Mammary epithelial cell (primary cell): ENCODE results near the gene TICAM2.

Experiments
- CTCF ChIP-seq, 2 donors: IDR thresholded peaks in 1 of 2; conservative IDR thresholded peaks in 1 of 2; 2 replicates each; pipeline ENCODE4 v1.5.1; 2011 to 2012; ENCODE audit warnings: inconsistent platforms in 2 of 2, low read length in 2 of 2, mild to moderate bottlenecking in 2 of 2, control low read depth in 1 of 2, low read depth in 1 of 2; ENCODE audit not compliant: insufficient read depth in 1 of 2; ENCODE audit errors: extremely low read depth in 1 of 2
- EZH2 ChIP-seq: IDR thresholded peaks from 2 replicates; pipeline ENCODE4 v1.6.1; 2012; ENCODE audit warnings: low read length, inconsistent platforms, borderline replicate concordance

GRCh38 chr5:115649541-115649940, 47.3 kb upstream of the TICAM2 start:
- no peak for TF ChIP-seq CTCF (conservative IDR thresholded peaks at IDR 0.05 in 1 of 2, IDR thresholded peaks at IDR 0.05 in 1 of 2; ENCODE audit: extremely low read depth in 1 of 2, insufficient read depth in 1 of 2, low read depth in 1 of 2, low read length in 2 of 2)
- no peak for TF ChIP-seq EZH2
